ENCODE data around the gene DOHH. TPM values are rescaled to one million over a fixed set of nuclear protein-coding genes. Genes with fewer than 3 reads are reported as not detected.

The DOHH gene
- total and polyA plus RNA-seq, 2 donors = 8.5 to 8.8 TPM

DNA sequence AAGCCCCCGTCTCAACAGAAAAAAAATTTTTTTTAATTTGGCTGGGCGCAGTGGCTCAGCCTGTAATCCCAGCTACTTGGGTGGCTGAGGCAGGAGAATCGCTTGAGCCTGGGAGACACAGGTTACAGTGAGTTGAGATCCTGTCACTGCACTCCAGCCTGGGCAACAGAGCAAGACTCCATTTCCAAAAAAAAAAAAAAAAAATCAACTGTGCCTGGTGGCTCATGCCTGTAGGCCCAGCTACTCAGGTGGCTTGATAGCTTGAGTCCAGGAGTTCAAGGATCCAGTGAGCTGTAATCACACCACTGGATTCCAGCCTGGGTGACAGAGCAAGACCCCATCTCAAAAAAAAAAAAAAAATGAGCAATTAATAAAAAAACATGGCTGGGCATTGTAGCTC is 1.3 kb upstream of the DOHH start:
- Histone ChIP-seq H3K9me3 (ENCODE audit: control insufficient read depth in 2 of 2, insufficient read depth in 1 of 2, low read length in 1 of 2) (peaks cover 1 to 2% of the 10 kb centered on the region in 2 donors), H3K4me3 (ENCODE audit: low read length in 2 of 2) (no peak overlapping the region), H3K27me3 (ENCODE audit: control insufficient read depth in 2 of 2, insufficient read depth in 1 of 2, low read length in 1 of 2) (no peaks in the 10 kb centered on the region), H3K27ac (ENCODE audit: low read depth in 1 of 2, low read length in 1 of 2) (no peak overlapping the region), H3K36me3 (ENCODE audit: control insufficient read depth in 2 of 2, insufficient read depth in 2 of 2, low read length in 1 of 2) (peaks cover 0 to under 1% of the 10 kb centered on the region in 2 donors), H3K4me1 (ENCODE audit: control insufficient read depth in 2 of 2, insufficient read depth in 2 of 2, low read length in 2 of 2) (peaks cover 5 to 30% of the 10 kb centered on the region in 2 donors)
- 97% methylated on average over 3 of the region's 3 CpGs for WGBS
- DNase-seq (ENCODE audit: low read depth in 6 of 9, low spot score in 9 of 9) = no peak

DNA sequence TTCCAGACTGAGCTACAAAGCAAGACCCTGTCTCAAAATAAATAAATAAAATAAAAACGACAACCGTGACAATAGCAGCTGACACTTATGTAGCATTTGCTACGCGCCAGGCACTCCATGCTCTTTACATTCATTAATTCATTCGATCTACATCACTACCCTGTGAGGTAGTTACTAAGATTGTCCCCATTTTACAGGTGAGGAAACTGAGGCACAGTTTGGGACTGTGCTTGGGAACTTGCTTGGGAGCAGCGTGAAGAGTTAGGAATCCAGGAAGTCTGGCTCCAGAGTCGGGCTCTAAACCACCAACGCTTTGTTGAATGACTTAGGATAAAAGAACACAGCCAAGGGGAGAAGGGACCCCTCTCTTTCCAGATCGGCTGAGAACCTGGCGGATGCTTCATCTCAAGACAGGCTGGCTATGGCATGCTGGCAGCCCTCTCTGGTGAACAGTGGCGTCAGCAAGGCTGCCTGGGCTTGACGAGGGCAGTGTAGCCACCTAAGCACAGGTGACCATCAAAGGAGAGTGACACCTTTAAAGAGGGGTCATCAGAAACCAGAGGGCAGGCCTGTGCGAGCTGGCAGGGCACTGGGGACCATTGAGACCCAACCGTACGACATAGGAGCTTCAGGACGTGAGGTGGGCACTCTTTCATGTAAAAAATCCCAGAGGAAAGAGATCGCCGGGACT is 591 bp downstream of the DOHH start:
- H3K27me3 ChIP-seq (ENCODE audit: control insufficient read depth in 2 of 2, insufficient read depth in 1 of 2, low read length in 1 of 2) = no peaks in the 10 kb centered on the region

DNA sequence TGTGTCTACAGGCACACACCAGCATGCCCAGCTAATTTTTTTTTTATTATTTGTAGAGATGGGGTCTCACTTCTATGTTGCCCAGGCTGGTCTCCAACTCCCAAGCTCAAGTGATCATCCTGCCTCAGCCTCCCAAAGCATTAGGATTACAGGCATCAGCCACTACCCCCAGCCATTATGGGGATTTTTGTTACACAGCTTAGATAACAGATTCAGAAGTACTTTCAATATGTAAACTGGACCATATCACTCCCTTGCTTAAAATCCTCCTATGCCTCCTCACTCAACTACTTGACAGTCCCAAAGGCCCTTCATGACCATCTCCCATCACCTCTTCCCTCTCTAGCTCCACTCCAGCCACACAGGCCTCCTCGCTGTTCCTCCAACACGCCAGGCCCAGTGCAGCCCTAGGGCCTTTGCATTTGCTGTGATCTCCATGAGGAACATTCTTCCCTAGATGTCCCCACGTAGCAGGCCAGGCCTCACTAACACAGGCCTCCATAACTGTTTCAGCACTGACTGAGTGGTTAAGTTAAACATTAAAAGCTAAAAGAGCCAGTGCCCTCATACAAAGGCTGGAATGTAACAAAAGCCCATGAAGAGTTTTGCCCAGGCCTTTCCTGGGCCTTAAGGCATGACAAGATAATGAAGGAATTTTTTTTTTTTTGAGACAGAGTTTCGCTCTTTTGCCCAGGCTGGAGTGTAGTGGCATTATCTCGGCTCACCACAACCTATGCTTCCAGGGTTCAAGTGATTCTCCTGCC is 2.5 kb downstream of the DOHH start:
- peaks cover 19 to 21% of the 10 kb centered on the region in 2 donors for H3K36me3 ChIP-seq (ENCODE audit: control insufficient read depth in 2 of 2, insufficient read depth in 2 of 2, low read length in 1 of 2)

More for the DNA sequence above, 591 bp downstream of the DOHH start:
- Histone ChIP-seq H3K27ac (ENCODE audit: low read depth in 1 of 2, low read length in 1 of 2) (peak overlapping the region; percentile 2 to 89), H3K4me3 (ENCODE audit: low read length in 2 of 2) (peak overlapping the region; percentile 67 to 82), H3K4me1 (ENCODE audit: control insufficient read depth in 2 of 2, insufficient read depth in 2 of 2, low read length in 2 of 2) (peaks cover 5 to 19% of the 10 kb centered on the region in 2 donors), H3K9me3 (ENCODE audit: control insufficient read depth in 2 of 2, insufficient read depth in 1 of 2, low read length in 1 of 2) (peaks cover 0 to 2% of the 10 kb centered on the region in 2 donors), H3K36me3 (ENCODE audit: control insufficient read depth in 2 of 2, insufficient read depth in 2 of 2, low read length in 1 of 2) (peaks cover 13% of the 10 kb centered on the region in 2 donors)
- DNase-seq (ENCODE audit: low read depth in 6 of 9, low spot score in 9 of 9) = no peak
- 32% methylated on average over 18 of the region's 18 CpGs for WGBS

DNA sequence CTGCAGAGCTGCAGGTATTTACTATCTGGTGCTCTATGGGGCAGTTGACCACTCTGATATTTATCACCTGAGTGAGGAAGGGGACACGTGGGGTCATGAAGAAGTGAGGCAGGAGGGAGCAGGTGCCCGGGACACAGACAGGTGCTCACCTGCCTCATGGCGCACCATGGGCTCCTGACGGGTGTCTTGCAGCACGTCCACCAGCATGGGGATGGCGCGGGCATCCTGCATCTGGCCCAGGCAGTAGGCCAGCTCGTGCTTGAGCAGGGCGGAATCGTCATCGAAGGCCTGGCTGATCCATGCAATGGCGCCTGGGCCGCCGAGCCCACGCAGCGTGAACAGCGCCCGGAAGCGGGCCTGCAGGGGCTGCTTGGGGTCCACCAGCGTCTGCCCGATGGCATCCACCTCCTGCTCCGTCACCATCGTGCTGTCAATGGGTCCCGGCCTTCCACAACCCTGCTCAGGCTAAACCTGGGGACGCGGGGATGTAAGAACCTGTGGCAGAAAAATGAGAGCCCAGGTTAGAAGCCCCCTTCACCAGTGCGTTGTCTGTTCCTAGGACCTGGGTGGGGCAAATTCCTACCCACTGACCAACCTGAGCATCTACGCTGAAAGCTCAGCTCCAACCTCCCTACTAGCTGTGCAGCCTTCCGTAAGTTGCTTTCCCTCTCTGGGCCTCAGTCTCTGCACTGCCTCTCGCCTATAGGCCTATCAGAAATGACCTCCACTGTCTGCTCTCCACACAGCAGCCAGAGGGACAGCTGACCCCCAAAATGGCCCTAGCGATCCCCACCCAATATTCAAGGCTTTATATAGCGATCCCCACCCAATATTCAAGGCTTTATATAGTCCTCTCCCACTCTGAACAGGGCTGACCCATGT is 3.8 kb downstream of the DOHH start:
- WGBS = 98% methylated on average over 32 of the region's 32 CpGs

More for the DNA sequence above, 2.5 kb downstream of the DOHH start:
- H3K27me3 ChIP-seq (ENCODE audit: control insufficient read depth in 2 of 2, insufficient read depth in 1 of 2, low read length in 1 of 2) = no peaks in the 10 kb centered on the region
- peaks cover 10 to 27% of the 10 kb centered on the region in 2 donors for H3K4me1 ChIP-seq (ENCODE audit: control insufficient read depth in 2 of 2, insufficient read depth in 2 of 2, low read length in 2 of 2)
- H3K4me3 ChIP-seq (ENCODE audit: low read length in 2 of 2) = no peak overlapping the region
- H3K27ac ChIP-seq (ENCODE audit: low read depth in 1 of 2, low read length in 1 of 2) = no peak overlapping the region
- DNase-seq (ENCODE audit: low read depth in 6 of 9, low spot score in 9 of 9) = no peak
- WGBS = 97% methylated on average over 5 of the region's 5 CpGs
- peaks cover 0 to 2% of the 10 kb centered on the region in 2 donors for H3K9me3 ChIP-seq (ENCODE audit: control insufficient read depth in 2 of 2, insufficient read depth in 1 of 2, low read length in 1 of 2)

DNA sequence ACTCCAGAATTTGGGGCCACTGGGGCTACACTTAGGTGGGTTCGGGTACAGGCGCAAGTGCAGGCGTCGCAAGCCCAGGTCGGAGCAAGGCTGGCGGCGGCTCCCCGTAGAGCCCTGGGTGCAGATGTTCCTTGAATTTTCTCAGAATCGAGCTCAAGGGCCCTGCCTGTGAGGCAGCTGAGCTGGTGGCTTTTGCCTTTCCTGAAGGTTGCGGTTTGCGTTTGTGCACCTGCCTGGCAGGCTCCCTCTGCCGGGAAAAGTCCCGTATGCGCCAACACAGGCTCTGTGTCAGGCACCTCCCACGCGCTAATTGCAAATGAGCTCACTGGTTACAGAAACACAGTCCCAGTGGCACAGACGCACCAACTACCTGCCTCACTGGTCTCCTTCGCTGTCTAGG is 5.9 kb downstream of the DOHH start:
- Histone ChIP-seq H3K36me3 (ENCODE audit: control insufficient read depth in 2 of 2, insufficient read depth in 2 of 2, low read length in 1 of 2) (peaks cover 27 to 45% of the 10 kb centered on the region in 2 donors), H3K27me3 (ENCODE audit: control insufficient read depth in 2 of 2, insufficient read depth in 1 of 2, low read length in 1 of 2) (no peaks in the 10 kb centered on the region), H3K9me3 (ENCODE audit: control insufficient read depth in 2 of 2, insufficient read depth in 1 of 2, low read length in 1 of 2) (no peaks in the 10 kb centered on the region), H3K4me3 (ENCODE audit: low read length in 2 of 2) (no peak overlapping the region), H3K4me1 (ENCODE audit: control insufficient read depth in 2 of 2, insufficient read depth in 2 of 2, low read length in 2 of 2) (peaks cover 5 to 14% of the 10 kb centered on the region in 2 donors), H3K27ac (ENCODE audit: low read depth in 1 of 2, low read length in 1 of 2) (peak overlapping the region; percentile 53 to 86)
- WGBS = 55% methylated on average over 18 of the region's 18 CpGs
- peak in 4 of 9 donors; percentile 62 to 82 (median 66) for DNase-seq (ENCODE audit: low read depth in 6 of 9, low spot score in 9 of 9)

More for the DNA sequence above, 3.8 kb downstream of the DOHH start:
- Histone ChIP-seq H3K4me1 (ENCODE audit: control insufficient read depth in 2 of 2, insufficient read depth in 2 of 2, low read length in 2 of 2) (peaks cover 10 to 27% of the 10 kb centered on the region in 2 donors), H3K27ac (ENCODE audit: low read depth in 1 of 2, low read length in 1 of 2) (no peak overlapping the region), H3K36me3 (ENCODE audit: control insufficient read depth in 2 of 2, insufficient read depth in 2 of 2, low read length in 1 of 2) (peaks cover 27 to 33% of the 10 kb centered on the region in 2 donors), H3K27me3 (ENCODE audit: control insufficient read depth in 2 of 2, insufficient read depth in 1 of 2, low read length in 1 of 2) (no peaks in the 10 kb centered on the region), H3K9me3 (ENCODE audit: control insufficient read depth in 2 of 2, insufficient read depth in 1 of 2, low read length in 1 of 2) (peaks cover 0 to 2% of the 10 kb centered on the region in 2 donors), H3K4me3 (ENCODE audit: low read length in 2 of 2) (no peak overlapping the region)
- no peak for DNase-seq (ENCODE audit: low read depth in 6 of 9, low spot score in 9 of 9)

DNA sequence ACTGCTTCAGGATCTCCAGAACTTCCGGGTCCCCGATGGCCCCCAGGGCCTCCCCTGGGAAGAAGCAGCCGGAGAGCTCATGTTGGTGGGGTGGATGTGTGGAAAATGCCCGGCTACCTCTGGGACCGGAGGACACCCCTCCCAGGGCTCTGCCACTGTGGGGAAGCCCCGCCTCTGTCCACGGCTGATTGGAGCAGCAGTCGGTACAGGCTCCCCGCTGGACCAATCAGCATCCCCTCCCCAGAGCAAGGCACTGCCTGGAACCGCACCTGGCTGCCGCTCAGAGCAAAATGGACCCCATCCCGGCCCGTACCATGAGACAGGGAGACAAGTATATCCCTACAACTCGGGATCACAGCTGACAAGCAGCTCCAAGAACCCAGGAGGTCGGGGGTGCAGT is 6.4 kb downstream of the DOHH start:
- Histone ChIP-seq H3K4me1 (ENCODE audit: control insufficient read depth in 2 of 2, insufficient read depth in 2 of 2, low read length in 2 of 2) (peaks cover 5 to 12% of the 10 kb centered on the region in 2 donors), H3K36me3 (ENCODE audit: control insufficient read depth in 2 of 2, insufficient read depth in 2 of 2, low read length in 1 of 2) (peaks cover 27 to 45% of the 10 kb centered on the region in 2 donors), H3K4me3 (ENCODE audit: low read length in 2 of 2) (no peak overlapping the region), H3K9me3 (ENCODE audit: control insufficient read depth in 2 of 2, insufficient read depth in 1 of 2, low read length in 1 of 2) (no peaks in the 10 kb centered on the region), H3K27me3 (ENCODE audit: control insufficient read depth in 2 of 2, insufficient read depth in 1 of 2, low read length in 1 of 2) (no peaks in the 10 kb centered on the region), H3K27ac (ENCODE audit: low read depth in 1 of 2, low read length in 1 of 2) (peak overlapping the region; percentile 53 to 86)
- WGBS = 83% methylated on average over 15 of the region's 15 CpGs
- peak in 3 of 9 donors; percentile 52 to 64 (median 53) for DNase-seq (ENCODE audit: low read depth in 6 of 9, low spot score in 9 of 9)

DNA sequence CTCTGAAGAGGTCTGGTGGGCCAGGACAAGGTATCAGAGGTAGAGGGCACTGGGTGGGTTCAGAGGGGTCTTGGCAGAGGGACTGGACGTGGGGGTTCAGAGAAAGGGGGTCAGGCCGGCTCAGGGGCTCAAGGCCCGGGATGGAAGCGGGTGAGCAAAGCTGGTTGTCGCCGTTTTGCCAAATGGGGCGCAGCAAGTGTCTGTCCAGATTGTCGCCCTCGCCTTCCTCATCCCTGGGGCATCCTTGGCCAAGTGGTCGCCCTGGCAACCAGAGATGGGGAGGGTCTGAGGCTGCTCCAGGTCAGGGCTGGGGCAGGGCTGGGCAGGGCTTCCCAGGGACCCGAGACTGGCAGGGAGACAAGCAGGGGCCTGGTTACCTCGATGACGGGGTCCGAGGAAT is 6.8 kb downstream of the DOHH start:
- Histone ChIP-seq H3K9me3 (ENCODE audit: control insufficient read depth in 2 of 2, insufficient read depth in 1 of 2, low read length in 1 of 2) (no peaks in the 10 kb centered on the region), H3K27me3 (ENCODE audit: control insufficient read depth in 2 of 2, insufficient read depth in 1 of 2, low read length in 1 of 2) (no peaks in the 10 kb centered on the region), H3K4me3 (ENCODE audit: low read length in 2 of 2) (no peak overlapping the region), H3K27ac (ENCODE audit: low read depth in 1 of 2, low read length in 1 of 2) (peak overlapping the region in 1 of 2 donors; percentile 86), H3K36me3 (ENCODE audit: control insufficient read depth in 2 of 2, insufficient read depth in 2 of 2, low read length in 1 of 2) (peaks cover 27 to 45% of the 10 kb centered on the region in 2 donors), H3K4me1 (ENCODE audit: control insufficient read depth in 2 of 2, insufficient read depth in 2 of 2, low read length in 2 of 2) (peaks cover 5 to 12% of the 10 kb centered on the region in 2 donors)
- DNase-seq (ENCODE audit: low read depth in 6 of 9, low spot score in 9 of 9) = no peak
- 97% methylated on average over 14 of the region's 14 CpGs for WGBS

DNA sequence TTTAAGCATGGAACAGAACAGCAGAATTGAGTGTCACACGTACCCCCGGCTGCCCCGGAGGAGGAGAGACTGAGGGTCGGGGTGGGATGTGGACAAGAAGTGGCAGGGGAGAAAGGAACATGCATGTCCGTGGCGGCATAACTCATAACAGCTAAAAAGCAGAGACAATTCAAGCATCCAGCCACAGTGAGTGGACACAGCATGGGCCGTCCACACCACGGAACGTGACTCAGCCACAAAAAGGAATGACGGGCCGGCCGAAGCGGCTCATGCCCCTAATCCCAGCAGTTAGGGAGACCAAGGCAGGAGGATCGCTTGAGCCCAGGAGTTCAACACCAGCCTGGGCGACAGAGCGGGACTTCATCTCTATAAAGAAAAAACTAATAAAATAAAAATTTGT is 7.6 kb downstream of the DOHH start:
- 96% methylated on average over 16 of the region's 16 CpGs for WGBS
- Histone ChIP-seq H3K27ac (ENCODE audit: low read depth in 1 of 2, low read length in 1 of 2) (no peak overlapping the region), H3K4me1 (ENCODE audit: control insufficient read depth in 2 of 2, insufficient read depth in 2 of 2, low read length in 2 of 2) (peaks cover 5 to 12% of the 10 kb centered on the region in 2 donors), H3K4me3 (ENCODE audit: low read length in 2 of 2) (no peak overlapping the region), H3K36me3 (ENCODE audit: control insufficient read depth in 2 of 2, insufficient read depth in 2 of 2, low read length in 1 of 2) (peaks cover 27 to 48% of the 10 kb centered on the region in 2 donors), H3K9me3 (ENCODE audit: control insufficient read depth in 2 of 2, insufficient read depth in 1 of 2, low read length in 1 of 2) (no peaks in the 10 kb centered on the region), H3K27me3 (ENCODE audit: control insufficient read depth in 2 of 2, insufficient read depth in 1 of 2, low read length in 1 of 2) (no peaks in the 10 kb centered on the region)
- no peak for DNase-seq (ENCODE audit: low read depth in 6 of 9, low spot score in 9 of 9)

All from thymus (tissue), 11 donors.